Hepatocyte (in vitro differentiated cells): ENCODE data around the gene RPTOR.

ENCODE experiments used
- EZH2 ChIP-seq: fragments of 200-600 bp; sonication (generic); IDR thresholded peaks from 2 replicates; pipeline ENCODE4 v1.6.1; 2016; ENCODE audit warnings: antibody characterized with exemption, mild to moderate bottlenecking, borderline replicate concordance
- EZH2phosphoT487 ChIP-seq: fragments of 200-600 bp; sonication (generic); IDR thresholded peaks from one replicate; pipeline ENCODE4 v1.6.1; 2018; ENCODE audit warnings: antibody characterized with exemption, mild to moderate bottlenecking, low read depth, moderate library complexity; ENCODE audit not compliant: unreplicated experiment, severe bottlenecking
- TF ChIP-seq, protein P1 (sequence below): fragments of 200-600 bp; sonication (generic); IDR thresholded peaks from 2 replicates; pipeline ENCODE4 v1.5.1; 2016; ENCODE audit warnings: antibody characterized with exemption, mild to moderate bottlenecking; ENCODE audit not compliant: poor library complexity

DNA sequence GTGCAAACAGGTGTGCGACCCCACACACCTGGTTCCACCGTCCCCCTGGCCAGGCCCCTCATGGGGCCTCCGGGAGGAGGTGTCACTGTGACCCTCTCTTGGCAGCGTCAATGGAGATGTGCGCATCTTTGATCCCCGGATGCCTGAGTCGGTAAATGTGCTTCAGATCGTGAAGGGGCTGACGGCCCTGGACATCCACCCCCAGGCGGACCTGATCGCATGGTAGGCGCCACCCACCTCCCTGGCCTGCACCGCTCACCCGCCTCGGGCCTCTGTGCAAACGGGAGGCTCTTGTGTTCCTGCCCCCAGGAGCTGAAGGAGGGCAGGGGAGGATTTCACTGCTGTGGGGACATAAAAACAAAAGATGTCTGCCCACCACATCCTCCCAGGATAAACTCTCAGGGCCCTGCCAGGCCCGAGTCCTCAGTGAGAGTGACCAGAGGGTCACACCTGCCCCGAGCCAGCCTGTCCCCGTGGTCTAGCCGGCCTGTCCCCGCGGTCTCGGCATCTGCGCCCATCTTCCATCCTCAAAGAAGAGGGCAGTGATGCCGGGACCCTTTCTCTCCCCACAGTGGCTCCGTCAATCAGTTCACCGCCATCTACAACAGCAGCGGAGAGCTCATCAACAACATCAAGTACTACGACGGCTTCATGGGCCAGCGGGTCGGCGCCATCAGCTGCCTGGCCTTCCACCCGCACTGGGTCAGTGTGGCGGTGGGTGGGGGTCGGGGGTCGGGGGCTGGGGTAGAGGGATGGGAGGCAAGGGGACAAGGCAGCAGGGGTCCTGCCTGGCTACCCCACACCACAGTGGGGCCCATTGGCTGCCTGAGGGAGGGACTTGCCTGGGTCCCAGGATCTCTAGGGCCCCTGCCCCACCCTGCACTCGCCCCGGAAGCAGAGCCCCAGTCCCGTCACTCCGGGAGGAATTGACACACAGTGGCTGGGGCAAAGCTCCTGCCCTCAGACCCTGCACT, 418.0 kb downstream of the RPTOR start:
- TF ChIP-seq, protein P1, sequence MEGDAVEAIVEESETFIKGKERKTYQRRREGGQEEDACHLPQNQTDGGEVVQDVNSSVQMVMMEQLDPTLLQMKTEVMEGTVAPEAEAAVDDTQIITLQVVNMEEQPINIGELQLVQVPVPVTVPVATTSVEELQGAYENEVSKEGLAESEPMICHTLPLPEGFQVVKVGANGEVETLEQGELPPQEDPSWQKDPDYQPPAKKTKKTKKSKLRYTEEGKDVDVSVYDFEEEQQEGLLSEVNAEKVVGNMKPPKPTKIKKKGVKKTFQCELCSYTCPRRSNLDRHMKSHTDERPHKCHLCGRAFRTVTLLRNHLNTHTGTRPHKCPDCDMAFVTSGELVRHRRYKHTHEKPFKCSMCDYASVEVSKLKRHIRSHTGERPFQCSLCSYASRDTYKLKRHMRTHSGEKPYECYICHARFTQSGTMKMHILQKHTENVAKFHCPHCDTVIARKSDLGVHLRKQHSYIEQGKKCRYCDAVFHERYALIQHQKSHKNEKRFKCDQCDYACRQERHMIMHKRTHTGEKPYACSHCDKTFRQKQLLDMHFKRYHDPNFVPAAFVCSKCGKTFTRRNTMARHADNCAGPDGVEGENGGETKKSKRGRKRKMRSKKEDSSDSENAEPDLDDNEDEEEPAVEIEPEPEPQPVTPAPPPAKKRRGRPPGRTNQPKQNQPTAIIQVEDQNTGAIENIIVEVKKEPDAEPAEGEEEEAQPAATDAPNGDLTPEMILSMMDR, result no peak
- TF ChIP-seq EZH2 (no peak), EZH2phosphoT487 (no peak)
